GM19240 (cell line): ENCODE results near the gene ZNF555.
"Not testable (repeated sequence)": the region's sequence is repeated elsewhere in the genome, so short reads cannot be mapped to it uniquely, and the experiment has no call there.

ENCODE experiments used
- DNase-seq: peaks from one replicate; pipeline ENCODE4 v3.0.0; 2011; ENCODE audit warnings: low spot score; ENCODE audit not compliant: insufficient read length

ZNF555 gene

GRCh38 chr19:2807379-2808128, 33.7 kb upstream of the ZNF555 start:
- DNase-seq: no peak

GRCh38 chr19:2808129-2808941, 32.9 kb upstream of the ZNF555 start:
- DNase-seq: no peak

- no peak for DNase-seq
These were observed 31.7 kb upstream of the ZNF555 start for GRCh38 chr19:2809387-2810140.

GRCh38 chr19:2810141-2811091, 30.9 kb upstream of the ZNF555 start:
- DNase-seq: no peak

- no peak for DNase-seq
These were observed 30.0 kb upstream of the ZNF555 start for GRCh38 chr19:2811221-2811722.

GRCh38 chr19:2811735-2812413, 29.4 kb upstream of the ZNF555 start:
- DNase-seq: no peak

- DNase-seq: no peak
These were observed 28.7 kb upstream of the ZNF555 start for GRCh38 chr19:2812414-2813234.

- DNase-seq: no peak
These were observed 27.8 kb upstream of the ZNF555 start for GRCh38 chr19:2813235-2814160.

GRCh38 chr19:2814426-2814825, 26.8 kb upstream of the ZNF555 start:
- DNase-seq: no peak

- no peak for DNase-seq
These were observed 26.1 kb upstream of the ZNF555 start for GRCh38 chr19:2815191-2815614.

- no peak for DNase-seq
These were observed 25.4 kb upstream of the ZNF555 start for GRCh38 chr19:2815923-2816322.

GRCh38 chr19:2816641-2817040, 24.6 kb upstream of the ZNF555 start:
- DNase-seq: no peak

- not testable (repeated sequence) for DNase-seq
These were observed 23.9 kb upstream of the ZNF555 start for GRCh38 chr19:2817237-2817829.

- DNase-seq: peak; percentile 97
These were observed 21.6 kb upstream of the ZNF555 start, which contains the start of gene ZNF554 for GRCh38 chr19:2819540-2820111. Gene ZNF554, plus strand, starts transcription at chr19:2819868. Its CDS starts 204 bp downstream, at chr19:2820072.

- DNase-seq: no peak
These were observed 21.1 kb upstream of the ZNF555 start for GRCh38 chr19:2820112-2820702.

- DNase-seq: no peak
These were observed 18.4 kb upstream of the ZNF555 start for GRCh38 chr19:2822846-2823245.

GRCh38 chr19:2823646-2824045, 17.6 kb upstream of the ZNF555 start:
- DNase-seq: no peak
